Fibroblast of peridontal ligament (primary cell): Measurements from ENCODE around the gene BTBD8.

ENCODE experiments used
- DNase-seq: peaks from one replicate; pipeline ENCODE4 v3.0.0-alpha.2; 2010; ENCODE audit errors: extremely low read depth

BTBD8 gene

GRCh38 chr1:92091625-92092024, 11.5 kb downstream of the BTBD8 start:
- no peak for DNase-seq

- no peak for DNase-seq
Observed at GRCh38 chr1:92094090-92094489, 13.9 kb downstream of the BTBD8 start.

GRCh38 chr1:92094595-92094994, 14.4 kb downstream of the BTBD8 start:
- no peak for DNase-seq

GRCh38 chr1:92095874-92096273, 15.7 kb downstream of the BTBD8 start:
- DNase-seq: no peak

- no peak for DNase-seq
Observed at GRCh38 chr1:92096317-92096716, 16.2 kb downstream of the BTBD8 start.

- no peak for DNase-seq
Observed at GRCh38 chr1:92105546-92106081, 25.5 kb downstream of the BTBD8 start.

GRCh38 chr1:92108631-92109030, 28.5 kb downstream of the BTBD8 start:
- DNase-seq: no peak

- DNase-seq: no peak
Observed at GRCh38 chr1:92117526-92117925, 37.4 kb downstream of the BTBD8 start.

GRCh38 chr1:92118826-92119225, 38.7 kb downstream of the BTBD8 start:
- no peak for DNase-seq

GRCh38 chr1:92123868-92124267, 43.7 kb downstream of the BTBD8 start:
- no peak for DNase-seq

GRCh38 chr1:92125204-92125603, 45.1 kb downstream of the BTBD8 start:
- DNase-seq: no peak

GRCh38 chr1:92126088-92126487, 45.9 kb downstream of the BTBD8 start:
- DNase-seq: no peak

GRCh38 chr1:92134331-92134730, 54.2 kb downstream of the BTBD8 start:
- DNase-seq: no peak

GRCh38 chr1:92136341-92136740, 56.2 kb downstream of the BTBD8 start:
- DNase-seq: peak; percentile 7

GRCh38 chr1:92154934-92155333, 74.8 kb downstream of the BTBD8 start:
- no peak for DNase-seq

- no peak for DNase-seq
Observed at GRCh38 chr1:92159593-92159992, 79.4 kb downstream of the BTBD8 start.

GRCh38 chr1:92165389-92165788, 85.2 kb downstream of the BTBD8 start:
- DNase-seq: no peak

GRCh38 chr1:92167151-92167550, 87.0 kb downstream of the BTBD8 start:
- DNase-seq: no peak

GRCh38 chr1:92168657-92169056, 88.5 kb downstream of the BTBD8 start:
- DNase-seq: no peak

GRCh38 chr1:92169214-92170005, 89.3 kb downstream of the BTBD8 start:
- peak; percentile 16 for DNase-seq

- DNase-seq: peak; percentile 83
Observed at GRCh38 chr1:92184632-92185031, 104.5 kb downstream of the BTBD8 start.

- peak; percentile 76 for DNase-seq
Observed at GRCh38 chr1:92186081-92186480, 105.9 kb downstream of the BTBD8 start.

GRCh38 chr1:92188436-92189255, 108.5 kb downstream of the BTBD8 start:
- DNase-seq: no peak
